Calu3 (cell line): Measurements from ENCODE around the gene AARS2. TPM values are rescaled to one million over a fixed set of nuclear protein-coding genes. Genes with fewer than 3 reads are reported as not detected.

Experiments used
- BruUV-seq: library from RNA; stranded (reverse); fragments of 400-500 nt; replicated peaks from 2 replicates; lab custom pipeline; 2021; lab: Mats Ljungman, UMichigan
- CTCF ChIA-PET: fragments of 300-600 bp; sonication (Branson Sonifier 250); formaldehyde crosslinking; loops from one replicate; lab custom pipeline; 2022; ENCODE audit warnings: antibody characterized with exemption; lab: Charles Lee
- DNase-seq: peaks from one replicate; pipeline ENCODE4 v3.0.0; 2022
- H3K27ac Mint-ChIP-seq: one replicate; pipeline ENCODE4 v1.8.0; 2022; ENCODE audit warnings: mixed read lengths; ENCODE audit not compliant: unreplicated experiment
- H3K27me3 Mint-ChIP-seq: one replicate; pipeline ENCODE4 v1.8.0; 2022; ENCODE audit warnings: mixed read lengths; ENCODE audit not compliant: unreplicated experiment
- H3K36me3 Mint-ChIP-seq: one replicate; pipeline ENCODE4 v1.8.0; 2022; ENCODE audit warnings: mild to moderate bottlenecking, moderate library complexity, mixed read lengths; ENCODE audit not compliant: insufficient read depth, unreplicated experiment
- H3K4me1 Mint-ChIP-seq: one replicate; pipeline ENCODE4 v1.8.0; 2022; ENCODE audit warnings: mild to moderate bottlenecking, low read depth, mixed read lengths; ENCODE audit not compliant: unreplicated experiment
- H3K4me3 Mint-ChIP-seq: one replicate; pipeline ENCODE4 v1.8.0; 2022; ENCODE audit warnings: mild to moderate bottlenecking, low read depth, moderate library complexity, mixed read lengths; ENCODE audit not compliant: unreplicated experiment
- H3K9me3 Mint-ChIP-seq: one replicate; pipeline ENCODE4 v1.8.0; 2022; ENCODE audit warnings: low read depth, mixed read lengths; ENCODE audit not compliant: unreplicated experiment
- intact Hi-C: fragments of 100-400 bp; cut with micrococcal nuclease; formaldehyde crosslinking; loops from one replicate; pipeline ENCODE4 v1.10.0; 2022; ENCODE audit not compliant: unreplicated experiment
- total RNA-seq: library from RNA; stranded (reverse); gene quantifications from 2 replicates; pipeline ENCODE4 v1.2.3, GENCODE V29; 2022
- TF ChIP-seq, protein P1 (sequence below): fragments of 200-600 bp; IDR thresholded peaks from one replicate; pipeline ENCODE4 v1.8.0; 2022; ENCODE audit warnings: antibody characterized with exemption; ENCODE audit not compliant: unreplicated experiment

Gene AARS2
- total RNA-seq, 1 experiment from 2014 or later = 37.5 TPM

DNA sequence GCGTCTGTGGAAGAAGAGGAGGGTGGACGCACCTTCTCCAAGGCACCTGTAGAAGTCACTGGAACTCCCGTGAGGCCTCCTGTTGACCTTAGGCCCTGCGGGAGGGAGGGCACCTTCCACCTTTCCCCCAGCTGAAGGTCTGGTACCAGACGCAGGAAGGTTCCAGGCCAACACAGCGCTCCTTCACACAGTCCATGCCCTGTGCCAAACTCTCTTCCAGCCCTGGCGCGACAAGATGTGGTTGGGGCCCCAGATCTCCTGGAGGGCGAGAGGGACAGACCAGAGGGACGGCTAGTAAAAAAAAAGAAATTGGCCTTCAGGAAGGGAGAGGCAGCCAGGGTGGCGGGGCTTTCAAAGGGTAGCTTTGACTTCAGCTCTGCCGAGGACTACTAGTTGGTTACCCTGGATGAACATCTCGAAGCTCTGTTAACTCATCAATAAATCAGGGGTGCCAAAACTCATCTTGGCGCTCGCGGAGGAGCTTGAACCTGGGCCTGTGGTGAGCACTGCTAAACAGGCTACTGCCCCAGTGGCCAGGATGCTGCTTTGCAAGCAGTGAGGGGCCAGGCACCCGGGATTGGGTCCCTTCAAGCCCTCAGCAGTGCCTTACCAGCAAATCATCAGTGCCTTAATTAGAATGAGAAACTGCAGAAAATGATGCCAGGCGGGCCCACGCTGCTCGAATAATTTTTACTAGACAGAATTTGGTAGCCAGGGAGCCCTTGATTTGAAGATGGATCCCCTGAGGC lies 14.9 kb downstream of the AARS2 start:
- H3K27me3 Mint-ChIP-seq = peaks cover 65% of the 10 kb centered on the region
- peak overlapping the region; percentile 60 for H3K4me3 Mint-ChIP-seq
- no TSS peak for BruUV-seq
- no peaks in the 10 kb centered on the region for H3K4me1 Mint-ChIP-seq
- peaks cover 44% of the 10 kb centered on the region for H3K36me3 Mint-ChIP-seq
- intact Hi-C loops = no loop called here
- H3K9me3 Mint-ChIP-seq = no peaks in the 10 kb centered on the region
- TF ChIP-seq, protein P1, sequence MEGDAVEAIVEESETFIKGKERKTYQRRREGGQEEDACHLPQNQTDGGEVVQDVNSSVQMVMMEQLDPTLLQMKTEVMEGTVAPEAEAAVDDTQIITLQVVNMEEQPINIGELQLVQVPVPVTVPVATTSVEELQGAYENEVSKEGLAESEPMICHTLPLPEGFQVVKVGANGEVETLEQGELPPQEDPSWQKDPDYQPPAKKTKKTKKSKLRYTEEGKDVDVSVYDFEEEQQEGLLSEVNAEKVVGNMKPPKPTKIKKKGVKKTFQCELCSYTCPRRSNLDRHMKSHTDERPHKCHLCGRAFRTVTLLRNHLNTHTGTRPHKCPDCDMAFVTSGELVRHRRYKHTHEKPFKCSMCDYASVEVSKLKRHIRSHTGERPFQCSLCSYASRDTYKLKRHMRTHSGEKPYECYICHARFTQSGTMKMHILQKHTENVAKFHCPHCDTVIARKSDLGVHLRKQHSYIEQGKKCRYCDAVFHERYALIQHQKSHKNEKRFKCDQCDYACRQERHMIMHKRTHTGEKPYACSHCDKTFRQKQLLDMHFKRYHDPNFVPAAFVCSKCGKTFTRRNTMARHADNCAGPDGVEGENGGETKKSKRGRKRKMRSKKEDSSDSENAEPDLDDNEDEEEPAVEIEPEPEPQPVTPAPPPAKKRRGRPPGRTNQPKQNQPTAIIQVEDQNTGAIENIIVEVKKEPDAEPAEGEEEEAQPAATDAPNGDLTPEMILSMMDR = no peak
- H3K27ac Mint-ChIP-seq = peak overlapping the region; percentile 53
- no peak for DNase-seq
- CTCF ChIA-PET = interaction anchor here (0.5 to 1.2 kb wide), 4 partner anchors 10 to 1991 kb away, joined by 3 to 5 read pairs (median 3); partner anchors contain the start of gene AARS2

DNA sequence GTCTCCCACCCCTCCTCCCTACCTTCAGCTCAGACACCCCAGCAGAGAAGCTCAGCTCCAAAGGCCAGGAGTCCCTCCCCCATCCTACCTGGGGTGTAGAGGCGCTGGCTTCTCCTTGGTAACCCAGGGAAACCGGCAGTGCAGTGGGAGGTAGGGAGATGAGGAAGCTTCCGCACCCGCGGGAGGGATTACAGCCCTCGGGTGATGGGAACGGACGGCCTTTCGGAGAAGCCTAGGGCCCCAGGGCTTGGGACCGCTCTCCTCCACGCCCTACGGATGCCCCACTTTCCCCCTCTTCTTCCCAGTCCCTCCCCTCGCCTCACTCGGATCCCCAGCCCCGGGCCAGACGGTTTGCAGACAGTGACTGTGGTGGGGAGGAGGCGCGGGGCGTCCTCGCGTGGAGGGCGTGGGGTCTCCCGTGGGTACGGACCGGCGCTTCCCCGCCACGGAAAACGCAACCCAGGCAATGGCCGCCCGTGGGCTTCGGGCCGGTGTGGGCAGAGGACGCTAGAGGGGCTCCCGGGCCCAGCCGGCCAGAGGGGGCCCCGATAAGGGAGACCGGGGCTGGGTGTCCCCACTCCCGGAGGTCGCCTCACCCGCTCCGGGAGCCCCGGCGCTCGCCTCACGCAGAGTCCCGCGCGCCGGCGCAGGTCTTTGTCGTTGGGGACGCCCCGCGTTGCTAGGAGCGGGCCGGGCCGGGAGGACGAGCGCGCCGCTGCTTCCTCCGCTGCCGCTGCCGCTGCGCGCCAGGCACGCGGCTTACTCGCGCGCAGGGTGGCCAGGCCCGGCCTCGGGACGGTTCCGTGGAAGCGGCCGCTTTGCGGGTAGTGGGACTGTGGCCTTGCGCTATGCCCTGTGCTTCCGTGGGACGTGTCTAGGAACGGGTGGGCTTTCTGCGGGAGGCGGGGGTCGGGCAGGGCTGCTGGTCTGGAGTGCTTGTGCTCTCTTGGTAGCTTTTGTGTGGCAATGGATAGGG lies 15.8 kb downstream of the AARS2 start:
- no TSS peak for BruUV-seq
- CTCF ChIA-PET = interaction anchor here (0.5 to 1.4 kb wide), 6 partner anchors 9 to 1990 kb away, joined by 3 to 5 read pairs (median 3); partner anchors contain the start of gene AARS2
- TF ChIP-seq, protein P1 = no peak
- peak overlapping the region; percentile 60 for H3K4me3 Mint-ChIP-seq
- peak overlapping the region; percentile 53 for H3K27ac Mint-ChIP-seq
- peak; percentile 56 for DNase-seq
- H3K36me3 Mint-ChIP-seq = peaks cover 41% of the 10 kb centered on the region
- no peaks in the 10 kb centered on the region for H3K4me1 Mint-ChIP-seq
- H3K27me3 Mint-ChIP-seq = peaks cover 74% of the 10 kb centered on the region
- intact Hi-C loops = no loop called here
- H3K9me3 Mint-ChIP-seq = no peaks in the 10 kb centered on the region

DNA sequence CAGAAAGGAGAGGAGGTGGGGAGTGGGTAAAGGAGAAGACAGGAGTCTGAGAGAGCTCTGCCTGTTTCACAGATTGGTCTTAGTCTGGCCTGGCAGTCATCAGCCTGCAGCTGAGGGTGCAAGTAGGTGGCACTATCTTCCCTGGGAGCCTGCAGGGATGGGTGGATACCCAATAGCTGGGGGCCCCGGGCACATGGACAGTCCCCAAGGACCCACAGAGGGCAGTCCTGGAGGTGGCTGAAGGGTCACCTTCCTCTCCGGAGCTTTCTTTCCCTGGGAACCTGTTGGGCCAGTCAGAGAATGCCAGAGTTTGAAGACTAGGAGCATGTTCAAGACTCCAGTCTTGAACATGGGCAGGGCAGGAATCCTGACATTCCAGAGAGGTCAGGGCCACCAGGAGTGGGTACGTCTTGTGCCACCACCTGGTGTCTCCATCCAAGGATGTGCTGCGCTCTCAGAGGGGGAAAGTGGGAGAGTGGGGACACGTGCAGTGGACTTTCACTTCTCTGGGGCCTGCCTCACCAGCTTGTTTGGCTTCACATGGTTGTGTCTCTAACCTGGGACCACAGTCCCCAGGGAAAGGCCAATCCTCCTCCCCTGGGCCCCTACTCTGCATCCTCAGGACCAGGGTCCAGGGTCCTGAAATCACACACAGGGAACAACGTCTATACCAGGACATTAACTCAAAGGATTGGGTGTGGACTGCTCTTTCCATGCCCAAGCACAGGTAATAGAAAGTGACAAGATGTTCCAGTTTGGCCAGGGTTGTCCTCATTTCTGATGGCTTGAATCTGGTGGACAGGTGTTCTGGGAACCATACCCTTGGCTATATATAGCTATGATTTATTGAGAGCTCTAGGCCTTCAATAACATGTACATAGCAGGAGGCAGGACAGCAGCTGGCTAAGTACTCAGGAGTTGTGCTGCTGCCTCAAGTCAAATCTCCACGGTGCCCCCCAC lies 18.0 kb downstream of the AARS2 start:
- CTCF ChIA-PET = interaction anchor here (0.7 to 1.4 kb wide), 5 partner anchors 11 to 169 kb away, joined by 3 to 8 read pairs (median 3); partner anchors contain the start of gene AARS2
- Mint-ChIP-seq H3K4me1 (no peaks in the 10 kb centered on the region), H3K27ac (no peak overlapping the region), H3K4me3 (no peak overlapping the region), H3K9me3 (no peaks in the 10 kb centered on the region), H3K27me3 (peaks cover 96% of the 10 kb centered on the region), H3K36me3 (peaks cover 25% of the 10 kb centered on the region)
- no TSS peak for BruUV-seq
- TF ChIP-seq, protein P1 = no peak
- intact Hi-C loops = no loop called here
- DNase-seq = no peak
